Raji (cell line): Measurements from ENCODE around the gene PDZRN4.

Source experiments
- POLR2A ChIP-seq: IDR thresholded peaks from 2 replicates; pipeline ENCODE4 v1.6.1; 2011; ENCODE audit warnings: low read depth, low read length, control low read depth; ENCODE audit not compliant: insufficient read depth

The PDZRN4 gene

GRCh38 chr12:41453409-41453808, 265.3 kb downstream of the PDZRN4 start:
- no peak for TF ChIP-seq POLR2A

GRCh38 chr12:41459111-41459905, 271.2 kb downstream of the PDZRN4 start:
- TF ChIP-seq POLR2A = no peak

GRCh38 chr12:41459906-41460214, 271.7 kb downstream of the PDZRN4 start:
- TF ChIP-seq POLR2A = no peak

GRCh38 chr12:41460906-41461305, 272.8 kb downstream of the PDZRN4 start:
- TF ChIP-seq POLR2A = no peak

GRCh38 chr12:41462312-41462711, 274.2 kb downstream of the PDZRN4 start:
- no peak for TF ChIP-seq POLR2A

- TF ChIP-seq POLR2A = no peak
These were observed 277.4 kb downstream of the PDZRN4 start for GRCh38 chr12:41465526-41465925.

- TF ChIP-seq POLR2A = no peak
These were observed 278.2 kb downstream of the PDZRN4 start for GRCh38 chr12:41466300-41466699.

- TF ChIP-seq POLR2A = no peak
These were observed 278.7 kb downstream of the PDZRN4 start for GRCh38 chr12:41466802-41467201.

- TF ChIP-seq POLR2A = no peak
These were observed 279.6 kb downstream of the PDZRN4 start for GRCh38 chr12:41467591-41468325.

GRCh38 chr12:41468341-41468740, 280.2 kb downstream of the PDZRN4 start:
- TF ChIP-seq POLR2A = no peak

GRCh38 chr12:41468756-41469155, 280.6 kb downstream of the PDZRN4 start:
- TF ChIP-seq POLR2A = no peak

GRCh38 chr12:41473441-41473840, 285.3 kb downstream of the PDZRN4 start:
- no peak for TF ChIP-seq POLR2A

- no peak for TF ChIP-seq POLR2A
These were observed 285.9 kb downstream of the PDZRN4 start for GRCh38 chr12:41474001-41474400.

GRCh38 chr12:41476499-41477439, 288.6 kb downstream of the PDZRN4 start:
- no peak for TF ChIP-seq POLR2A

- TF ChIP-seq POLR2A = no peak
These were observed 291.3 kb downstream of the PDZRN4 start for GRCh38 chr12:41479426-41479825.
